Loucy (cell line): ENCODE measurements around the gene CIART.

Source experiments
- CTCF ChIP-seq: fragments of 200-600 bp; sonication (generic); conservative IDR thresholded peaks from 2 replicates; pipeline ENCODE4 v1.5.1; 2014; ENCODE audit warnings: mild to moderate bottlenecking, antibody characterized with exemption, low read length
- EZH2phosphoT487 ChIP-seq: fragments of 200-600 bp; IDR thresholded peaks from 2 replicates; pipeline ENCODE4 v1.6.1; 2018; ENCODE audit warnings: antibody characterized with exemption, mild to moderate bottlenecking, moderate library complexity, borderline replicate concordance

DNA sequence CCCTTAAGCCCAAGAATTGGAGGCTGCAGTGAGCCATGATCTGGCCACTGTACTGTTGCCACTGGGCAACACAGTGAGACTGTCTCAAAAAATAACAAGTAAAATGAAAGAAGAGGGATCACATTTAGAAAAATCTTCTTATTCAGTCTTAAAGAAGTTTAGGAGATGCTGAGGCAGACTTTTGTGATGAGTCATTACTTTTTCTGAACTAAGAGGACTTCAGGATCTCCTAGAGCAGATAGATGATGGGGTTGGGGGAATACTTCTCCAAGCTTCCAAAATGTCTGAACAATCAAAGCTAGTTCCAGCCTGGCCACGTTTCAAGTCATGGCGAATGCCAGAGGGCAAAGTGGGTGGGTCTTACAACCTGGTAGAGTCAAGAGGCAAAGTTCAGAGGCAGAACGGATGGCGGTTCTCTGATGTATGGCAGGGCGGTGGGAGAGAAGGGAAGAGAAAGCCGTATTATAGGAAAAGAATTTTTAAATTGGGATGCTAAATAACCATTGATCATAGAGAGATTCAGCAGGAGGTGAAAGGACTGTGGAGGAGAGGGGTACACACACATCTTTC lies 2.1 kb upstream of the CIART start:
- TF ChIP-seq CTCF (no peak), EZH2phosphoT487 (no peak)
